Loucy (cell line): ENCODE results near the gene TRIM15.

Experiments
- EZH2phosphoT487 ChIP-seq: fragments of 200-600 bp; IDR thresholded peaks from 2 replicates; pipeline ENCODE4 v1.6.1; 2018; ENCODE audit warnings: antibody characterized with exemption, mild to moderate bottlenecking, moderate library complexity, borderline replicate concordance
- TF ChIP-seq, protein P1 (sequence below): fragments of 200-600 bp; sonication (generic); conservative IDR thresholded peaks from 2 replicates; pipeline ENCODE4 v1.5.1; 2014; ENCODE audit warnings: mild to moderate bottlenecking, antibody characterized with exemption, low read length

DNA sequence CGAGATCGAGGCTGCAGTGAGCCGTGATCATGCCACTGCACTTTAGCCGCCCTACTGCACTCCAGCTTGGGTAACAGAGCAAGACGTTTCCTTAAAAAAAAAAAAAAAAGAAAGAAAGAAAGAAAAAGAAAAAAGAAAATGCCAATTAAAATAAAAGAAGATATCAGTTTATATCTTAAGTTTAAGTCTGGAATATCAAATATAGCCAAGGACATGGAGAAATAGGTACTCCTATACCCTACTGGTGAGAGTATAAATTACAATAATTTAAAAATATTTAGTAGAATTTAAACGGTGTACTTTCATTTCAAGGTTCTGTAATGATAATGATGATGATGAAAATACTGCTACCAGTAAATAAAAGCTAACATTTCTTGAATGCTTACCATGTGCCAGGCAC, 46.6 kb upstream of the TRIM15 start:
- no peak for TF ChIP-seq EZH2phosphoT487
- TF ChIP-seq, protein P1, sequence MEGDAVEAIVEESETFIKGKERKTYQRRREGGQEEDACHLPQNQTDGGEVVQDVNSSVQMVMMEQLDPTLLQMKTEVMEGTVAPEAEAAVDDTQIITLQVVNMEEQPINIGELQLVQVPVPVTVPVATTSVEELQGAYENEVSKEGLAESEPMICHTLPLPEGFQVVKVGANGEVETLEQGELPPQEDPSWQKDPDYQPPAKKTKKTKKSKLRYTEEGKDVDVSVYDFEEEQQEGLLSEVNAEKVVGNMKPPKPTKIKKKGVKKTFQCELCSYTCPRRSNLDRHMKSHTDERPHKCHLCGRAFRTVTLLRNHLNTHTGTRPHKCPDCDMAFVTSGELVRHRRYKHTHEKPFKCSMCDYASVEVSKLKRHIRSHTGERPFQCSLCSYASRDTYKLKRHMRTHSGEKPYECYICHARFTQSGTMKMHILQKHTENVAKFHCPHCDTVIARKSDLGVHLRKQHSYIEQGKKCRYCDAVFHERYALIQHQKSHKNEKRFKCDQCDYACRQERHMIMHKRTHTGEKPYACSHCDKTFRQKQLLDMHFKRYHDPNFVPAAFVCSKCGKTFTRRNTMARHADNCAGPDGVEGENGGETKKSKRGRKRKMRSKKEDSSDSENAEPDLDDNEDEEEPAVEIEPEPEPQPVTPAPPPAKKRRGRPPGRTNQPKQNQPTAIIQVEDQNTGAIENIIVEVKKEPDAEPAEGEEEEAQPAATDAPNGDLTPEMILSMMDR, result peak; percentile 26
